ENCODE data around the gene NOP53. TPM values are rescaled to one million over a fixed set of nuclear protein-coding genes. Genes with fewer than 3 reads are reported as not detected.

Gene NOP53
- total RNA-seq, 2 donors from 2014 or later: 145 to 257 TPM

DNA sequence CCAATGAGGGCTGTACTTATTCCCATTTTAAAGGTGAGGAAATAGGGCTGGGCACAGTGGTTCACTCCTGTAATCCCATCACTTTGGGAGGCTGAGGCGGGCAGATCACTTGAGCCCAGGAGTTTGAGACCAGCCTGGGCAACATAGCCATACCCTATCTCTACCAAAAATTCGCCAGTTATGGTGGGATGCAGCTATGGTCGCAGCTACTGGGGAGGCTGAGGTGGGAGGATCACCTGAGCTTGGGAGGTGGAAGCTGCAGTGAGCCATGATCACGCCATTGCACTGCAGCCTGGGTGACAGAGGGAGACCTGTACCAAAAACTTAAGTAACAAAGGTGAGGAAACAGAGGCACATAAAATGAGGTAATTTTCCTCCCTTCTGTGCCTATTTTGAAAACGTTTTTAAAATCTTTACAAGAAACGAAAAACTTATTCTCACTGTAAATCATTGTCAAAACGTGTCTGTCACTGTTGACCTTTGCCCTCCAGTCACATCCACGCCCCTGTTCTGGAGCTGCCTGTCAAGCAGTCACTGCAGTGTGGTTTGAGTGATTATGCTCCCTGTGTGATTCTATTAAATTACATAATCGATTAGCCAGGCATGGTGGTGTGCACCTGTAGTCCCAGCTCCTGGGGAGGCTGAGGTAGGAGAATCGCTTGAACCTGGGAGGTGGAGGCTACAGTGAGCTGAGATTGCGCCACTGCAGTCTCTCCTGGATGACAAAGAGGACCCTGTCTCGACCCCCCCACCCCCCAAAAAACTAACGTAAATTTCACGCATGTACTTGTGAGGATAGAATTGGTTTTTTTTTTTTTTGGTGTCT is 12.5 kb downstream of the NOP53 start:
- H3K27ac ChIP-seq: peak overlapping the region; percentile 73
- peak; percentile 67 for DNase-seq

GRCh38 chr19:47758443-47758804 is 13.1 kb downstream of the NOP53 start:
- Histone ChIP-seq H3K27me3 (no peaks in the 10 kb centered on the region), H3K9ac (ENCODE audit: low read depth in 2 of 2, low read length in 2 of 2) (peak overlapping the region in 1 of 2 donors; percentile 71)
- DNase-seq: no peak

More for the DNA sequence above, 12.5 kb downstream of the NOP53 start:
- TF ChIP-seq CTCF (IDR thresholded peaks at IDR 0.05): no peak
- H3K9ac ChIP-seq (ENCODE audit: low read depth in 2 of 2, low read length in 2 of 2): peak overlapping the region in 1 of 2 donors; percentile 71
- H3K4me3 ChIP-seq: no peak overlapping the region
- no peaks in the 10 kb centered on the region for H3K9me3 ChIP-seq
- intact Hi-C loops (cut with DNase I): no loop called here
- H3K27me3 ChIP-seq: no peaks in the 10 kb centered on the region
- peaks cover 8% of the 10 kb centered on the region for H3K4me1 ChIP-seq
- peaks cover 20% of the 10 kb centered on the region for H3K36me3 ChIP-seq

DNA sequence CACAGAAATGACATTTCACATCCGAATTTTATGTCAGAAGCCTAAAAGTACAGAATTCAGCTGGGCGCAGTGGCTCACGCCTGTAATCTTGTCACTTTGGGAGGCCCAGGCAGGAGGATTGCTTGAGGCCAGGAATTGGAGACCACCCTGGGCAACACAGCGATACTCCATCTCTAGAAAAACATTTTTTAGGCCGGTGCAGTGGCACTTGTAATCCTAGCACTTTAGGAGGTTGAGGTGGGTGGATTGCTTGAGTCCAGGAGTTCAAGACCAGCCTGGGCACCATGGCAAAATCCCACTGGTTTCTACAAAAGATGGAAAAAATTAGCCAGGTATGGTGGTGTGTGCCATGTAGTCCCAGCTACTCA is 15.3 kb downstream of the NOP53 start:
- Histone ChIP-seq H3K27me3 (no peaks in the 10 kb centered on the region), H3K4me3 (no peak overlapping the region), H3K9me3 (no peaks in the 10 kb centered on the region), H3K27ac (no peak overlapping the region), H3K9ac (ENCODE audit: low read depth in 2 of 2, low read length in 2 of 2) (no peak overlapping the region), H3K36me3 (peaks cover 7% of the 10 kb centered on the region), H3K4me1 (peaks cover 8% of the 10 kb centered on the region)
- TF ChIP-seq CTCF (IDR thresholded peaks at IDR 0.05): no peak
- no peak for DNase-seq
- intact Hi-C loops (cut with DNase I): no loop called here

More at GRCh38 chr19:47758443-47758804, 13.1 kb downstream of the NOP53 start:
- Histone ChIP-seq H3K4me1 (peaks cover 8% of the 10 kb centered on the region), H3K9me3 (no peaks in the 10 kb centered on the region), H3K27ac (peak overlapping the region; percentile 73), H3K4me3 (no peak overlapping the region), H3K36me3 (peaks cover 15% of the 10 kb centered on the region)
- no peak for TF ChIP-seq CTCF (IDR thresholded peaks at IDR 0.05)
- intact Hi-C loops (cut with DNase I): no loop called here

DNA sequence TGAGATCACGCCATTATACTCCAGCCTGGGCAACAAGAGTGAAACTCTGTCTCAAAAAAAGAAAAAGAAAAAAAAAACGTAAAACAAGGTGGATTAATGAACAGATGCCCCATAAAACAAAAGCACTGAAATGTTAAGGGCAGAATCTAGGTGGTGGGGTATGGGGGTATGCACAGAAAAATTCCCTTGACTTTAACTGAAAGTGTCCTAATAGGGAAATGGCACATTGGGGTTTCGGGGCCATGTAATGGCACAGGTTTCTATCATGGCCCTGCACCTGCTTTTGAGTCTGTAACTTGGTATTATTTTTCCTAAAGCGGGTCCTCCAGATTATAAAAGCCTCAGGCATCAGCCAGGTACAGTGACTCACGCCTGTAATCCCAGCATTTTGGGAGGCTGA is 16.2 kb downstream of the NOP53 start:
- no peaks in the 10 kb centered on the region for H3K27me3 ChIP-seq
- no peak for TF ChIP-seq CTCF (IDR thresholded peaks at IDR 0.05)
- H3K27ac ChIP-seq: no peak overlapping the region
- intact Hi-C loops (cut with DNase I): no loop called here
- H3K4me3 ChIP-seq: no peak overlapping the region
- H3K9ac ChIP-seq (ENCODE audit: low read depth in 2 of 2, low read length in 2 of 2): no peak overlapping the region
- no peak for DNase-seq
- no peaks in the 10 kb centered on the region for H3K36me3 ChIP-seq
- no peaks in the 10 kb centered on the region for H3K9me3 ChIP-seq
- peaks cover 8% of the 10 kb centered on the region for H3K4me1 ChIP-seq

DNA sequence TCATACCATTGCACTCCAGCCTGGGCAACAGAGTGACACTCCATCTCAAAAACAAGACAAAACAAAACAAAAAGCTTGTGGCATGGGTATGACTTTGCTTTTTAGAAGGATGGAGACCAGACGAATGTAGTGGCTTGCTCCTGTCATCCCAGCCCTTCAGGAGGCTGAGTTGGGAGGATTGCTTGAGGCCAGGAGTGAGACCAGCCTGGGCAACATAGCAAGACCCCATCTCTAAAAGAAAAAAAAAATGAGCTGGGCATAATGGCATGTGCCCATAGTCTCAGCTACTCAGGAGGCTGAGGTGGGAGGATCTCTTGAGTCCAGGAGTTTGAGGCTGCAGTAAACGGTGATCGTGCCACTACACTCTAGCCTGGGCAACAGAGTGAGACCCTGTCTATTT is 16.8 kb downstream of the NOP53 start:
- Histone ChIP-seq H3K9ac (ENCODE audit: low read depth in 2 of 2, low read length in 2 of 2) (no peak overlapping the region), H3K27me3 (no peaks in the 10 kb centered on the region), H3K9me3 (no peaks in the 10 kb centered on the region), H3K4me3 (no peak overlapping the region), H3K4me1 (peaks cover 6% of the 10 kb centered on the region), H3K27ac (no peak overlapping the region), H3K36me3 (no peaks in the 10 kb centered on the region)
- no peak for DNase-seq
- no peak for TF ChIP-seq CTCF (IDR thresholded peaks at IDR 0.05)
- intact Hi-C loops (cut with DNase I): no loop called here

All from colonic mucosa (tissue), 4 donors.